Prostate gland (tissue), 2 donors: ENCODE measurements around the gene NOTCH2.

ENCODE experiments used
- POLR2AphosphoS5 ChIP-seq: sonication (generic); formaldehyde crosslinking; IDR thresholded peaks from one replicate; pipeline ENCODE4 v1.6.1; 2017; ENCODE audit warnings: antibody characterized with exemption
- TF ChIP-seq, protein P1 (sequence below), 4 experiments: fragments of 200-600 bp in 2 of 4; fragments of 450-650 bp in 2 of 4; sonication (generic) in 2 of 4; IDR thresholded peaks; 1 replicate in 3 of 4; 2 replicates in 1 of 4; pipeline ENCODE4 v1.5.1; 2016 to 2019; ENCODE audit warnings: antibody characterized with exemption in 4 of 4, mild to moderate bottlenecking in 2 of 4, moderate library complexity in 2 of 4

DNA sequence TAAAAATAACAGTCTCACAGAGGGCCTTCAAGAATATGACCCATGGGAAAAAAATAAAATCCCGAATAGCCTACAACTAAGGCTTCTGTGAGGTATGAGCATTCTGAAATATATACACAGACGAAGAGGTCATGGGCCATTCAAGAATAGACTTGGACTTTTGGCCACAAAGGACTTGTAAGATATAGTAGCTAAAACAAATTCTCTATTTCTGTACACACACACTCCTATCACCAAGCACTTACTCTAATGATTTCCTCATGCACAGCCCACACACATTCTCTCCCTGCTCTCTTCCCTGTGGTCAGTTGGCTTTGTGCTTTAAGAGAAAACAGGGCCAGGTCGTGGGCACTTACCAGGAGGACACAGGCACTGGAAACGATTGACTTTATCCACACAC is 103.4 kb downstream of the NOTCH2 start:
- TF ChIP-seq, protein P1, sequence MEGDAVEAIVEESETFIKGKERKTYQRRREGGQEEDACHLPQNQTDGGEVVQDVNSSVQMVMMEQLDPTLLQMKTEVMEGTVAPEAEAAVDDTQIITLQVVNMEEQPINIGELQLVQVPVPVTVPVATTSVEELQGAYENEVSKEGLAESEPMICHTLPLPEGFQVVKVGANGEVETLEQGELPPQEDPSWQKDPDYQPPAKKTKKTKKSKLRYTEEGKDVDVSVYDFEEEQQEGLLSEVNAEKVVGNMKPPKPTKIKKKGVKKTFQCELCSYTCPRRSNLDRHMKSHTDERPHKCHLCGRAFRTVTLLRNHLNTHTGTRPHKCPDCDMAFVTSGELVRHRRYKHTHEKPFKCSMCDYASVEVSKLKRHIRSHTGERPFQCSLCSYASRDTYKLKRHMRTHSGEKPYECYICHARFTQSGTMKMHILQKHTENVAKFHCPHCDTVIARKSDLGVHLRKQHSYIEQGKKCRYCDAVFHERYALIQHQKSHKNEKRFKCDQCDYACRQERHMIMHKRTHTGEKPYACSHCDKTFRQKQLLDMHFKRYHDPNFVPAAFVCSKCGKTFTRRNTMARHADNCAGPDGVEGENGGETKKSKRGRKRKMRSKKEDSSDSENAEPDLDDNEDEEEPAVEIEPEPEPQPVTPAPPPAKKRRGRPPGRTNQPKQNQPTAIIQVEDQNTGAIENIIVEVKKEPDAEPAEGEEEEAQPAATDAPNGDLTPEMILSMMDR (IDR thresholded peaks at IDR 0.05) = no peak
- no peak for TF ChIP-seq POLR2AphosphoS5
